ENCODE results near the gene HEG1.

DNA sequence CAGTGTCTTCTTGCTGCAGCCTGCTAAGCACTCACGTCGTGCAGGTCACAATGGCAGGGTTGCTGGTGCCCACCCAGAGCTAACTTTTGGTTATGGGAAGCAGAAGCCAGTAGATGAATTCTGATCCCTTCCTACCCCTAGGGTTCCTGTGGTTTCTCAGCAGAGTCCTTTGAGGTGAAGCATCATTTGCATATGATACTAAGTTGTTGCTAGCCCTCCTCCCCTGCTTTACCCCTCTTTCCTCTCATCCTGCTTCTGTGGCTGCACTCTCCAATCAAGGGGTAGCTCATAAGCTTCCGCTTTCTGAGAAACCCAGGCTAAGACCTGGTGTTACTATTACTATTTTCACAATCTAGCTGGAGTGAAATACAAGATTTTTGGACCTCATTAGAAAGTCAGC lies 22.1 kb upstream of the HEG1 start:
- TF ChIP-seq, protein P1, sequence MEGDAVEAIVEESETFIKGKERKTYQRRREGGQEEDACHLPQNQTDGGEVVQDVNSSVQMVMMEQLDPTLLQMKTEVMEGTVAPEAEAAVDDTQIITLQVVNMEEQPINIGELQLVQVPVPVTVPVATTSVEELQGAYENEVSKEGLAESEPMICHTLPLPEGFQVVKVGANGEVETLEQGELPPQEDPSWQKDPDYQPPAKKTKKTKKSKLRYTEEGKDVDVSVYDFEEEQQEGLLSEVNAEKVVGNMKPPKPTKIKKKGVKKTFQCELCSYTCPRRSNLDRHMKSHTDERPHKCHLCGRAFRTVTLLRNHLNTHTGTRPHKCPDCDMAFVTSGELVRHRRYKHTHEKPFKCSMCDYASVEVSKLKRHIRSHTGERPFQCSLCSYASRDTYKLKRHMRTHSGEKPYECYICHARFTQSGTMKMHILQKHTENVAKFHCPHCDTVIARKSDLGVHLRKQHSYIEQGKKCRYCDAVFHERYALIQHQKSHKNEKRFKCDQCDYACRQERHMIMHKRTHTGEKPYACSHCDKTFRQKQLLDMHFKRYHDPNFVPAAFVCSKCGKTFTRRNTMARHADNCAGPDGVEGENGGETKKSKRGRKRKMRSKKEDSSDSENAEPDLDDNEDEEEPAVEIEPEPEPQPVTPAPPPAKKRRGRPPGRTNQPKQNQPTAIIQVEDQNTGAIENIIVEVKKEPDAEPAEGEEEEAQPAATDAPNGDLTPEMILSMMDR (conservative IDR thresholded peaks at IDR 0.05 in 1 of 2, IDR thresholded peaks at IDR 0.05 in 1 of 2; ENCODE audit: extremely low read depth in 1 of 2, insufficient read depth in 1 of 2, low read depth in 1 of 2, low read length in 2 of 2): no peak
- TF ChIP-seq EZH2 (IDR thresholded peaks at IDR 0.05; ENCODE audit: borderline replicate concordance, low read length): no peak

All from mammary epithelial cell (primary cell).